Globus pallidus (tissue), 1 donor: ENCODE measurements around the gene LIAS.
"Not testable (repeated sequence)": the region's sequence is repeated elsewhere in the genome, so short reads cannot be mapped to it uniquely, and the experiment has no call there.

Experiments used
- DNase-seq: peaks from one replicate; pipeline ENCODE4 v3.0.0-alpha.2; 2015; ENCODE audit warnings: low spot score

The LIAS gene

GRCh38 chr4:39458505-39459300 is at the start of gene LIAS, which contains the start of gene RPL9:
TSS of gene LIAS (plus strand) at chr4:39459056. CDS start at chr4:39459118, 62 bp downstream.
TSS of gene RPL9 (minus strand) at chr4:39458922. CDS start at chr4:39458439, 483 bp downstream.
- peak; percentile 94 for DNase-seq

DNA sequence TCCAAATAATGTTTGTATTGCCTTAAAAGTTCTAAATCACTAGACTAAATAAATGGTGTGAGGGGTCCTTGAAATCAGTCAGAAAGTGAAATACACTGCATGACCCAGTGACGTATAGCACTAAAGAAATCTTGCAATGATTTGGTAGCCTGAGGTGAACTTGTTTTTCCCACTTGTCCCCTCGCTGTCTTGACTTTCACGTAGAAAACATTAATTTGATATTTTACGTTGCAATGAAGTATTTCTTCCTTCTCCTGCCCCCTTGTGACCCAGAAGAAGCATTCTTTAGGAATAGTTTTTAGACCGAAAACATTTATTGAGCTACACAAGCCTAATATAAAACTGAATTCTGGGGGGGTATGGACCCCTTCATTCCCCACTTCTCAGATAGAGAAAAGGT is 48.4 kb upstream of the LIAS start:
- peak; percentile 16 for DNase-seq

DNA sequence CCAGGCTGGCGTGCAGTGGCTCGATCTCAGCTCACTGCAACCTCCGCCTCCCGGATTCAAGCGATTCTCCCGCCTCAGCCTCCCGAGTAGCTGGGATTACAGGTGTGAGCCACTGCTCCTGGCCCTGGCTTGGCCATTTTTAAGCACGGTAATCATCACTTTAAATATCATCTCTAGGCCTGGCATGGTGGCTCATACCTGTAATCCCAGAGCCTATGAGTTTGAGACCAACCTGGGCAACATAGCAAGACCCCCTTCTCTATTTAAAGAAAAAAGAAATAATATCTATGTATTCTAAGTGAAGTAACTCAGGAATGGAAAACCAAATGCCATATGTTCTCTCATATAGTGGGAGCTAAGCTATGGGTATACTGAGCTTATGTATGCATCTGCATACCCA is 47.3 kb upstream of the LIAS start:
- DNase-seq: not testable (repeated sequence)

- no peak for DNase-seq
Observed at GRCh38 chr4:39415678-39416283, 43.1 kb upstream of the LIAS start.

GRCh38 chr4:39422247-39422646 is 36.6 kb upstream of the LIAS start:
- DNase-seq: no peak

- not testable (repeated sequence) for DNase-seq
Observed at GRCh38 chr4:39425297-39425696, 33.6 kb upstream of the LIAS start.

GRCh38 chr4:39426728-39427127 is 32.1 kb upstream of the LIAS start:
- no peak for DNase-seq

- DNase-seq: no peak
Observed at GRCh38 chr4:39427520-39428114, 31.2 kb upstream of the LIAS start.

DNA sequence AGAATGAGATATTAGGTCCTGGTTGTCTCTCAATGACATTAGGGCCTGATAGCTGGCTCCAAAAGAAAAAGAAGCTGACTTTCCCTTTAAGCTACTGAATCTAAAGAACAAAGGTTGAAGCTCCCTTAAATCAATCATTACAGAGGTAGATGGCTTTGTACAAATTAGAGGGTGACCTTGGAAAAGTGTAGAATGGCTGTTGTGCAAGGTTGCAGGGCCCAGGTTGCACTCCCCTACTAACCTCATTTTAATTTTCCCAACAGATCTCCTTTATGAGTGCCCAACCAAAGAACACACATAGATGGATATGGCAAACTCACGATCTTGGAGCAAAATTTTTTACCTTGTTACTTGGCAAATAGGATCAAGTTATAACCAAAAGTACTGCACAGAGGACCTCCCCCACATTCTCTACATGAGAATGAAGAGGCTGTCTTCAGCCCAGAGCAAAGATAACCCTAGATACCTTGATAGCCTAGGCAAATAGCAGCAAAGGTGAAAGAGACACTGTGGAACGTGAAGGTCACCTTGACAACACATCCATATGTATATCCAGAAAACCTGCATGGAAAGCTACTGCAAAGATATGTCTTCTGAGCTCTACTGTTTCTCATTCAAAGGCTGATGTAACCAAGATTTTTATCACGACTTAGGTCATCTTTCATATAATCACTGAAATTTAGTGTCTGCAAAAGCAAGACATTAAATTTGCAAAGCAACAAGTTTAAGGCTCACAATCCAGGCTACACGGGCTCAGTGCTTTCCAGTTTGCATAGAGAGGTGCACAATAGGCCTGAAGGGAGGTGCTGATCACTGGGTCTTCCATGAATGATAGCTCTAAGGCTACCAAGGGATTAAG is 29.2 kb upstream of the LIAS start:
- no peak for DNase-seq

GRCh38 chr4:39433878-39434492 is 24.9 kb upstream of the LIAS start:
- DNase-seq: no peak

GRCh38 chr4:39435659-39436563 is 22.9 kb upstream of the LIAS start:
- DNase-seq: no peak

- DNase-seq: no peak
Observed at GRCh38 chr4:39441593-39441992, 17.3 kb upstream of the LIAS start.

GRCh38 chr4:39442998-39443397 is 15.9 kb upstream of the LIAS start:
- no peak for DNase-seq

- DNase-seq: no peak
Observed at GRCh38 chr4:39446483-39446841, 12.4 kb upstream of the LIAS start.

GRCh38 chr4:39446842-39447573 is 11.8 kb upstream of the LIAS start:
- DNase-seq: peak; percentile 16

- DNase-seq: no peak
Observed at GRCh38 chr4:39450618-39451017, 8.2 kb upstream of the LIAS start.

DNA sequence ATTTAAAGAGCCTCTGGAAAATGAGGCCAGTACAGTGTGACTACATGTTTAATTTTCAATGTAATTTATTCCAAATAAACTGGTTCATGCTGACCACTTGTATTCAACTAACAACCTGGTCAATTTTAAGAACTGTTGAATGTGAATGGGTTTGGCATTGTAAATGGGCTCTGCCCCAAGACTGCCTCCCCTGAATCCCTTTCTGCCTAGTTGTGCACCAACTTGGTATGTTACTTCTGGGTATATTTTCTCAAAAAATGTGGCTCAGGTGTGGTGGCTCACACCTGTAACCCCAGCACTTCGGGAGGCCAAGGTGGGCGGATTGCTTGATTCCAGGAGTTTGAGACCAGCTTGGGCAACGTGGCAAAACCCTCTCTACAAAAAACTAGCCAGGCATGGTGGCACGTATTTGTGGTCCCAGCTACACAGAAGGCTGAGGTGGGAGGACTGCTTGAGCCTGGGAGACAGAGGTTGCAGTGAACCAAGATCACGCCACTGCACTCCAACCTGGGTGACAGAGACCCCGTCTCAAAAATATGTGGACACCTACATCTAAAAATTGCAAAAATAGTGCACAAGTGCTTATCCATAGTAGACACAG is 7.3 kb upstream of the LIAS start:
- DNase-seq: no peak

DNA sequence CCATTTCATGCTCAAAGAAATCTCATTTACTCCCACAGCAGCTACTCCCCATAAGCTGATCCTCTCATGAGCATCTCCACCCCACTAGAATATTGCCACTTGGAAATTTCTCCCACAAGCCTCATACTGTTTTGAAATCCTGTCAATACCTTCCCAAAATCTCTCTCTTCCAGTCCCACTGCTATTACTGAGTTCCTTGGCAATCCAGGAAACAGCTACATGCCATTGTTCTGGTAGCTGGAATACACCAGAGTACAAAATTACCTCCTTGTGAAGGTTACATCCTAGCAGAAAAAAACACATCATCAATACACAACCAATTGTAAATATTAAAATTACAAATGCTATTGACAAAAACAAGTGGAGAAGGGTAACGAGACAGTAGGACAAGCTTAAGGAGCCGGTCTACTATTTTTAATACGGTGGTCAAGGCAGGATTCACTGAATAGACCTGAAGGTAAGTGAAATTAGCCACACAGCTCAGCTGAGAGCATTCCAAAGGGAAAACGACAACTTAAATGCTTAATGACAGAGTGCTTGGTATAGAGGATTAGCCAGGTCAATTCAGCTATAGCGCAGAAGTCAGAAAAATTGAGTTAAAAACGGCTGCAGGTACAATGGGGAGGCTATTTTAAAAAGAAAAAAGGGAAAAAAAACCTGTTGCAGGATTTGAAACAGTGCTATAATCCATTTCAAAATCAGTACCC is 6.5 kb upstream of the LIAS start:
- no peak for DNase-seq
